Embryonic facial prominence (tissue), 1 donor: ENCODE measurements around the gene PALM.
"Not testable (repeated sequence)": the region's sequence is repeated elsewhere in the genome, so short reads cannot be mapped to it uniquely, and the experiment has no call there.

Experiments used
- DNase-seq: peaks from one replicate; pipeline ENCODE4 v3.0.0-alpha.2; 2016; ENCODE audit errors: extremely low spot score

PALM gene

GRCh38 chr19:703651-704446 lies 4.9 kb upstream of the PALM start:
- DNase-seq: no peak

- no peak for DNase-seq
Measured at GRCh38 chr19:704447-704741, 4.3 kb upstream of the PALM start.

- DNase-seq: no peak
Measured at GRCh38 chr19:709196-709964, 645 bp downstream of the PALM start.

GRCh38 chr19:709965-710571 lies 1.3 kb downstream of the PALM start:
- DNase-seq: no peak

- DNase-seq: no peak
Measured at GRCh38 chr19:710767-711166, 2.0 kb downstream of the PALM start.

GRCh38 chr19:711254-711653 lies 2.5 kb downstream of the PALM start:
- DNase-seq: no peak

GRCh38 chr19:715347-715746 lies 6.6 kb downstream of the PALM start:
- DNase-seq: no peak

- DNase-seq: no peak
Measured at GRCh38 chr19:718251-718951, 9.7 kb downstream of the PALM start.

- DNase-seq: no peak
Measured at GRCh38 chr19:718991-719512, 10.3 kb downstream of the PALM start.

- no peak for DNase-seq
Measured at GRCh38 chr19:719636-720344, 11.1 kb downstream of the PALM start.

- no peak for DNase-seq
Measured at GRCh38 chr19:720345-721160, 11.8 kb downstream of the PALM start.

- no peak for DNase-seq
Measured at GRCh38 chr19:722553-723101, 13.9 kb downstream of the PALM start.

- no peak for DNase-seq
Measured at GRCh38 chr19:723247-723646, 14.5 kb downstream of the PALM start.

GRCh38 chr19:723714-724113 lies 15.0 kb downstream of the PALM start:
- DNase-seq: no peak

- DNase-seq: no peak
Measured at GRCh38 chr19:725461-726089, 16.8 kb downstream of the PALM start.

GRCh38 chr19:726993-727956 lies 18.5 kb downstream of the PALM start:
- no peak for DNase-seq

- no peak for DNase-seq
Measured at GRCh38 chr19:728011-728410, 19.3 kb downstream of the PALM start.

- DNase-seq: not testable (repeated sequence)
Measured at GRCh38 chr19:729564-729963, 20.8 kb downstream of the PALM start.
